Tibial artery (tissue), 4 donors: ENCODE results near the gene ARID5A.

ENCODE experiments used
- DNase-seq, 2 donors: peaks; one replicate each; pipeline ENCODE4 v3.0.0-alpha.2; 2019
- H3K27ac ChIP-seq, 2 donors: fragments of 200-600 bp; sonication (generic) in 1 of 2; 1 replicate in 1 of 2; 2 replicates in 1 of 2; pipeline ENCODE4 v1.5.1; 2018 to 2019; ENCODE audit warnings: mild to moderate bottlenecking in 1 of 2
- H3K27me3 ChIP-seq, 2 donors: fragments of 200-600 bp; sonication (generic) in 1 of 2; one replicate each; pipeline versions ENCODE4 v1.5.1 to v1.6.0; 2016 to 2019
- H3K36me3 ChIP-seq, 3 donors: fragments of 200-600 bp; sonication (generic) in 2 of 3; one replicate each; pipeline ENCODE4 v1.5.1; 2016 to 2019; ENCODE audit warnings: mild to moderate bottlenecking in 2 of 3
- H3K4me1 ChIP-seq, 4 donors: fragments of 200-600 bp; sonication (generic) in 2 of 4; 1 replicate in 3 of 4; 2 replicates in 1 of 4; pipeline ENCODE4 v1.5.1; 2016 to 2019
- H3K4me3 ChIP-seq, 2 donors: fragments of 200-600 bp; sonication (generic) in 1 of 2; 1 replicate in 1 of 2; 2 replicates in 1 of 2; pipeline ENCODE4 v1.5.1; 2018 to 2019; ENCODE audit warnings: mild to moderate bottlenecking in 2 of 2
- H3K9me3 ChIP-seq, 3 donors: fragments of 200-600 bp; sonication (generic) in 1 of 3; one replicate each; pipeline ENCODE4 v1.5.1; 2016 to 2019
- CTCF ChIP-seq, 2 experiments: fragments of 200-600 bp in 1 of 2; fragments of 450-650 bp in 1 of 2; IDR thresholded peaks; one replicate each; pipeline ENCODE4 v1.5.1; 2017 to 2019; ENCODE audit warnings: antibody characterized with exemption in 2 of 2, mild to moderate bottlenecking in 1 of 2, moderate library complexity in 1 of 2
- intact Hi-C: fragments of 100-400 bp; cut with DNase I; formaldehyde crosslinking; loops from one replicate; pipeline ENCODE4 v1.15.0; 2023; ENCODE audit warnings: low total_unique reads

Gene ARID5A

DNA sequence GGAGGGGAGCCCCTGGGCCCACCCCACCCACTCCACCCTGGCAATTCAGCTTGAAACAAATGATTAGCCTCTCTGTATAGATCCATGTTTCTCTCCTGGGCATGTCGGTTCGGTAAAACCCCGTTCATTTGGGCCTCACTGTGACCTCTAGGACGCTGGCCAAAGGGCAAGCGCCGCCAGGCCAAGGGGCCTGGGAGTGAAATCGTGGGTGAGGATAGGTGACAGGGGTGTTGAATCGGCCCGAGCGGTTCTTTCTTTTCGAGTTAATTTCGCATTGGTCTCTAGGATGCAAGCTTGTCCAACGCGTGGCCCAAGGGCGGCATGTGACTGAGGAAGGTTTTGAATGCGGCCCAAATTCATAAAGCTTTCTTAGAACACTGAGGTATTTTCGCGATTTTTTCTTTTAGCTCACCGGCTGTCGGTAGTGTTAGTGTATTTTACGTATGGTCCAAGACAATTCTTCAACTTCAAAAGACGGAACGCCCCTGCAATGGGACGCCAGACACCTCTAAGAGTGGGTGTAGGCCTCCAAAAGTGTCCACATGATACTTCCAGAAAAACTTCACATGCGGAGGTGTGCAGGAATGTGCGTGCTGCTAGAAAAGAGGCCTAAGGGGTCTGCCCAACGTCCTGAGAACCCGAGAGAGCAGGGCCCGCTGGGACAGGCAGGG lies 9.8 kb upstream of the ARID5A start:
- Histone ChIP-seq H3K4me3 (peak overlapping the region; percentile 60 to 63), H3K4me1 (peaks cover 0 to 47% (median 41%) of the 10 kb centered on the region in 4 donors), H3K36me3 (no peaks in the 10 kb centered on the region), H3K27ac (peak overlapping the region; percentile 89 to 97), H3K9me3 (no peaks in the 10 kb centered on the region), H3K27me3 (no peaks in the 10 kb centered on the region)
- intact Hi-C loops = loop anchor here (10.0 kb wide), 1 partner anchor 322 kb away; the partner anchor contains the start of gene STARD7
- no peak for TF ChIP-seq CTCF (IDR thresholded peaks at IDR 0.05)
- DNase-seq = peak in 1 of 2 donors; percentile 66

- no peak for DNase-seq
- H3K27me3 ChIP-seq = no peaks in the 10 kb centered on the region
- peak overlapping the region; percentile 89 to 97 for H3K27ac ChIP-seq
- H3K4me3 ChIP-seq = peak overlapping the region; percentile 60 to 63
- intact Hi-C loops = loop anchor here (10.0 kb wide), 1 partner anchor 323 kb away; the partner anchor contains the start of gene STARD7
- H3K36me3 ChIP-seq = no peaks in the 10 kb centered on the region
- peaks cover under 1 to 52% (median 46%) of the 10 kb centered on the region in 4 donors for H3K4me1 ChIP-seq
- H3K9me3 ChIP-seq = no peaks in the 10 kb centered on the region
- TF ChIP-seq CTCF (IDR thresholded peaks at IDR 0.05) = peak in 1 of 2 experiments; percentile 45
Observed at GRCh38 chr2:96527286-96528005, 9.1 kb upstream of the ARID5A start.

- H3K27me3 ChIP-seq = no peaks in the 10 kb centered on the region
- H3K4me1 ChIP-seq = peaks cover 8 to 59% (median 53%) of the 10 kb centered on the region in 4 donors
- no peaks in the 10 kb centered on the region for H3K36me3 ChIP-seq
- peak; percentile 88 to 91 for DNase-seq
- H3K4me3 ChIP-seq = peak overlapping the region; percentile 60 to 63
- intact Hi-C loops = loop anchor here (10.0 kb wide), 1 partner anchor 323 kb away; the partner anchor contains the start of gene STARD7
- H3K27ac ChIP-seq = peak overlapping the region; percentile 89 to 97
- no peak for TF ChIP-seq CTCF (IDR thresholded peaks at IDR 0.05)
- no peaks in the 10 kb centered on the region for H3K9me3 ChIP-seq
Observed at GRCh38 chr2:96528006-96528699, 8.4 kb upstream of the ARID5A start.

DNA sequence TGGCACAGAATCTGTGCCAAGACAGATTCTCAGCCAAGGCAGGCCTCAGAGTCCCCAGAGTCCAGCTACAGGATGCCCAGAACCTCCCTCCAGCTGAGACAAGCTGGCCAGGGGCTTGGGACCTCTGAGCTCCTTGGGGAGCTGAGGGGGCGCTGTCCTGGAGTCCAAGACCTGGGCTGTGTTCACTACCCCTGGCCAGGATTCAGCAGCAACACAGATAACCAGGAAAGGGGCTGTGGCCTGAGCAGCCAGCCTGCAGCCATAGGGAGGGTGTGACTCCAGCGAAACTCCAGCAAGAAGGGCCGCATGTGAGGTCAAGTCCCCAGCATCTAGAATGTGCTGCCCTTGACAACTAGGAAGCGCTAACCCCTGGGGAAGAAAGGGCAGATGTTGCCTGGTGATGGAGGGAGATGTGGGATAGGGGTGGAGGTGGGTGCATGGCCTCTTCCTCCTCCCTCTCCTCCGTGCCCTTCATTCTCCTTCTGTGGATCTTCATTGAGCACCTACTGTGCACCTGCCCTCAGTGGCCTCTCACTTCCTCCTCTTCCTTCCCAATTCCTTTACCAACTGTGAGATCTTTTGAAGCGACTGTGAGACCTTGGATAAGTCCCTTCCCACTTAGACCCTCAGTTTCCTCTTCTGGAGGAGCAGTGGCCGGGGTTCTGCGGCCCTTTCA lies 7.7 kb upstream of the ARID5A start:
- Histone ChIP-seq H3K36me3 (no peaks in the 10 kb centered on the region), H3K27me3 (no peaks in the 10 kb centered on the region), H3K4me1 (peaks cover 10 to 64% (median 58%) of the 10 kb centered on the region in 4 donors), H3K9me3 (no peaks in the 10 kb centered on the region), H3K4me3 (peak overlapping the region; percentile 60 to 63), H3K27ac (peak overlapping the region; percentile 89 to 97)
- intact Hi-C loops = loop anchor here (10.0 kb wide), 1 partner anchor 324 kb away; the partner anchor contains the start of gene STARD7
- TF ChIP-seq CTCF (IDR thresholded peaks at IDR 0.05) = no peak
- DNase-seq = peak; percentile 62 to 87
